ENCODE measurements around the gene RIPOR3.
"Not testable (repeated sequence)": the region's sequence is repeated elsewhere in the genome, so short reads cannot be mapped to it uniquely, and the experiment has no call there.

RIPOR3 gene

DNA sequence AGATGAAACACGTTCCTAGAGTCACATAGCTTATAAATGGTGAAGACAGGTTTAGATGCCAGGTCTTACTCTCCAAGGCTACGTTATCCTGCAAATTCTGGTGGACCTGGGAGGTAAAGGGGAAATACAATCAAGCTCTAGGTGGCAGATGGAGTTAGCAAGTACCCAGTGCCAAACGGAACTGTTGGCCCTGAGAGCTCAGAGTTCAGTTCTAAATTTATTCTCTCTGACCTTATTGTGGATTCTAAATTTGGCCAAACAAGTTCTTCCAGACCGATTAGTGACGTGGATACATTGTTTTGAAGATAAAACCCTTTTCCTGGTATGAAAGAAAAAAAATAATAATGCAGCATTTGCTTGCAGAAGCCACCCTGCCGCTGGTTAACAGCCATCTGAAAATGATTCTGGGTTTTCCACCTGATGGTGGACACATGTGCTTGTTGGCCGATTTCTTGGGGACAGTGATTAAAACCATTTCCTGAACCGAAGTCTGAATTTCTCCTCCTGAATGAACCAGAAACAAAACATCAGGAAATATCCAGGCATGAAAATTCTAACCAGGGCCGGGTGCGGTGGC is 32.5 kb downstream of the RIPOR3 start:
- no peak for DNase-seq

DNA sequence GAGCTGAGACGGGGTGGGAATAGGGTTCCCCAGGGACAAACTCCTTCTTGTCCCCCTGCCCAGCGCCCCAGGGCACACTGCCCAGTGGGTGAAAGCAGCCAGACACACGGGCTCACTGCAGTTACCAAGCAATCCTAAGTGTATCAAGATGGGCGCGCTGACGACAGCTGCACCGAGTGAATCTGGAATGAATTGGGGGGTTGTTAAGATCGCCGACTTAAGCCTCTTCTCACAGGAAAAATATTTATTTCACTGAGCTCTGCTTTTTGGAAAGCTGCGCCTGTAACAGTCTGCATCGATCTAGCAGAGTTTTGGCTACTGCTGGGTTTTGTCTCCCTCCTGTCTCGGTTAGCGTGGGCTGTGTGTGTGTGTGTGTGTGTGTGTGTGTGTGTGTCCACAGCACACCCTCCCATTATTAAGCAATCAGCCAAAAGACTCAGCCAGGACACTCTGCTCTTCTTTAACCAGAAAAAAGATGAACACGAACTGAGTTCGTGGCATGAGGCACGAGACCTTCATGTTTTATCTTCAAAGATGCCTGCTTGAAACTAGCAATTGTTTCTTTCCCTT is 35.9 kb downstream of the RIPOR3 start:
- DNase-seq, result peak; percentile 83

DNA sequence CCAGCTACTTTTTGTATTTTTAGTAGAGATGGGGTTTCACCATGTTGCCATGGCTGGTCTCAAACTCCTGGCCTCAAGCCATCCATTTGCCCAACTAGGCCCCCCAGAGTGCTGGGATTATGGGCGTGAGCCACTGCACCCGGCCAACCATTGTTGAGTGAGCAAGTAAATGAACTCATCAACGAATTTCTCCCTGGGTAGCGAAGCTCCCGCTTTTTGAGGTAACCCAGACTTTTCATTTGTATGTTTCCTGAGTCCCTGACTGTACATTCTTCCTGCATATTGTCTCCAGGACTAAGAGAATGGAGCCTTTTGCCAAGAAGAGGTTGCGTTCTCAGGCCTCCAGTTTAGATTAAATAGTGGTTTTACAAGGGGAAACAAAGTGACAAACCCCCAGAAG is 36.4 kb downstream of the RIPOR3 start:
- peak; percentile 43 for DNase-seq

DNA sequence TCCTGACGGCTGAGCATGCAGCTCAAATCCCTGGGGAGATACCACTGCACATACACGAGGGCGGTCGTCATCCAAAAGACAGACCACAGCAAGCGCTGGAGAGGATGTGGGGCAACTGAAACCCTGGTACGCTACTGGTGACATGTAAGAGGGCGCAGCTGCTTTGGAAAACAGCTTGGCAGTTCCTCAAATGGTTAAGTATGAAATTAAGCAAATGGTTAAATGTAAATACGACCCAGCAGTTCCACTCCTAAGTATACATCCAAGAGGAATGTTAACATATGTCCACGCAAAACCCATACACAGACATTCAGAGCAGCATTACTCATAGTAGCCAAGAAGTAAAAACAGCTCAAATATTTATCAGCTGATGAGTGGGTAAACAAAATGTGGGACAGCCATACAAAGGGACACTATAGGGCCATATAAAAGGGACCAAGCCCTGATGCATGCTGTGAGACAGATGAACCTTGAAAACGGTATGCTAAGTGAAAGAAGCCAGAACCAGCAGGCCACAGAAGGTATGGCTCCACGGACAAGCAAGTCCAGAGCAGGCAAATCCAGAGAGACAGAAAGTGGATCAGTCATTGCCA is 38.5 kb downstream of the RIPOR3 start:
- peak; percentile 51 for DNase-seq

DNA sequence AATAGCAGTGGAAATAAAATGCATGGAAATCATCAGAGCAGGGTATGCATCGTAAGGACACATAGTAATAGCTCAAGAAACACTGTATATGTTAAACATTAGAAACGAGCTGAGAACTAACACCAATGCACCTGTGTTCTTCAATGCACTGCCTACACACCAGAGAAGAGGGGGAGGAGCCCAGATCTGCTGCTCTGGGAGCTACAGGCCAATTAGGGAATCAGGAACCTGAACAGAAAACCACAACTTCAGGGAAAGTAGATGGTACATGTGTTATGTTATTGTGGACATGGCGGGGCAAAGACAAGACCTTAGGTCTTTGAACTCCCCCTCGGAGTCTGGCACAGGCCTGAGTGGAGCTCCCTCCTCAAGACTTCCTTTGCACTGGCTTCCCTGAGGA is 39.7 kb downstream of the RIPOR3 start:
- DNase-seq, result no peak

DNA sequence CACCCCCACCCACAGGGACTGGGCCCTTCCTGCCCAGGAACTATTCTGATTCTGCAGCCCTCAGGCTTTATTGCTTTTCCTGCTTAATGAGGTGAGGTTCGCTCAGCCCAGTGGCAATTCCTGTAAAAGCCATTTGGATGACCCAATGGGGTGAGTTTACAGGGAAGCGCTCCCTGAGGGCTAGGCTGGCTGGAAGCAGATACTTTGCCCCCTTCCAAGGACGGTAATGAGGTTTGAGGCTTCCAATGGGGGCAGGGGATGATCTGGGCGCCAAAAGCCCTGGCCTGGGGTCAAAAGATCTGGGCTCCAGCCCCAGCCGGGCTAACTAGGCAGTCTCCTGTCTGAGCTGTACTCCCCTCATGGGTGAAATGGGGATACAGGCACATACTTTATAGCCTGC is 41.8 kb downstream of the RIPOR3 start:
- DNase-seq, result no peak

DNA sequence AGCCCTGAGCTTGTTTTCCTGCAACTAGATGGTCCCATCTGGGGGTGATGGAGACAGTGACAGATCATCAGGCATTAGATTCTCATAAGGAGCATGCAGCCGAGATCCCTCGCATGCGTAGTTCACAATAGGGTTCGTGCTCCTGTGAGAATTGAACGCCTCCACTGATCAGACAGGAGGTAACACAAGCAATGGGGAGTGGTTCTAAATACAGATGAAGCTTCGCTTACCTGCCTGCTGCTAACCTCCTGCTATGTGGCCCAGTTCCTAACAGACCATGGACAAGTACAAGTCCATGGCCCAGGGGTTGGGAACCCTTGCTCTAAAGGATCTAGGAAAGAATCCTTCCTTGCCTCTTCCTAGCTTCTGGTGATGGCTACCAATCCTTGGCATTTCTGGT is 42.7 kb downstream of the RIPOR3 start:
- DNase-seq, result no peak

DNA sequence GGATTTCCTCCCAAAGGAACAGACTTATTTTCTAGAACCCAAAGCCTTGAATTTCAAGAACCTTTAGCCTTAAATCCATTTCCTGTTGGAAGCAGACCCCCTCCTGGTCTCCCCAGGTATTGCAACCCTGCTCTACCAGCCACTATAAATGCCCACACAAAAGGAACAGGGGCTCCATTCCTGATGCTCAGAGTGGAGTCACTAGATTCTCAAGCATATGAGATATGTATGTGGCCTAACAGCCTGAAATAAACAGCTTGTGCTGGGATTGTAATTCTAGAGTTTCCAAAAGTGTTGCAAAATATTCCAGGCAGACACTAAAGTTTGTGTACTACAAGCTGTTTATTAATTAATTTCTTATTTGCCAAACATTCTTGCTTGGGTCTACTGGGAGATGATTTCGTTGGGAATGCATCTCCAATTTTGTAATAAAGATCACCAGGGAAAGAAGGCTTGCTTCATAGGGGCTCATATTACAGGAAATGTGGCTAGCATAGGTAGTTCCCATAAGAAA is 44.8 kb downstream of the RIPOR3 start:
- DNase-seq, result peak; percentile 49

DNA sequence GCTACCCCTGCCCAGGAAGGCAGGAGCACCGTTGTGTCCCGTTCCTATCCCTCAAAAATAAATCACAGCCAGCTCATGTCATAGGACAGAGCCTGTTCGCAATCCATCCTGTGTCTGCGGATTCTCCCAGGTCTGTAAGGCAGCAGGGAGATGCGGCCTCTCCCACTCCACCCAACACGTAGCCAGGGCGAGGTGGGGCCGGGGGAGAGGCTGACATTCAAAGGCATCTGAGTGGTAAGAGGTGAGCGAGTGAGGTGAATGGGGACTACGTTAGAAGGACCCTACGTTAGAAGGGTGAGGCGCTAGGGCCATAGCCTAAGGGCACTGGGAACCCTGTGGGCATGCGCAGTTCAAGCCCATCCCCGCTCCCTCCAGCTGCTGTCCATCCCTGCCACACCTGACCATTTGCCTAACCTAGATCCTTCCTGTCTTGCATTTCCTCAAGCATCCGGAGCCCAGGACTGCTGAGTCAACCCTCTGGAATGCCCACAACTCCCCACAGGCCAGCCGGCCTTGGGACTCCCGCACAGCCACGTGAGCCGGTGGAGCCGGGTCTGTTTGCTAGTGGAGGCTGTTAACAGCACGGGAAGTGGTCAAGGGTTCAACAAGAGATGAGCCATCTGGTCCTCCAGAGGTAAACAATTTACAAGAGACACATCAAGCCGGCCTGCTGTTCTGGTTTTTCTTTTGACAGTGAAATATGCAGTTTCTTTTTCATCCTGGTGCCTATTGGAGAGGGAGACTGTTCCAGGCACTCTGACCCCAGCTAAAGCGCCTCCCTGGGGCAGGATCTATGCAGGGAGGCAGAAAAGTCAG is 45.9 kb downstream of the RIPOR3 start:
- DNase-seq, result peak; percentile 92

DNA sequence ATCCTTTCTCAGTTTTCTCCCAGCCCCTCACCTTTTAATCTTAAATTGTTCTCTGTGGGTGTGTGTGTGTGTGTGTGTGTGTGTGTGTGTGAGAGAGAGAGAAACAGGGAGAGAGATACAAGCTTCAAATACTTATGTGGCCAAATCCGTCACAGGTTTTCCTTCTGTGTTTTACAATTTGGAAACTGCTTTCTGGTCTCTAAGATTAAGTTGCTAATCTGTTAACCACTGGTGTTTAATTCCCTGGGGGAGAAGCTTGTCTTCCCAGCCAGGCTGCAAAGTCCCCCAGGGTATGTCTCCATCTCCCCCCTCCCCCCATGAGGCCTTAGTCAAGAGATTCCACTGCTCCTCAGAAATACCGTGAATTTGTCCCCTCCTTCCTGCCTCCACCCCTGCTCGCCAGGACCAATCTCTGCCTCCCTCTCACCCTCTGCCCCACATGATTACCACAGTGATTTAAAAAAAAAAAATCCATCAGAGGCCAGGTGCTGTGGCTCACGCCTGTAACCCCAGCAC is 49.0 kb downstream of the RIPOR3 start:
- peak; percentile 55 for DNase-seq

DNA sequence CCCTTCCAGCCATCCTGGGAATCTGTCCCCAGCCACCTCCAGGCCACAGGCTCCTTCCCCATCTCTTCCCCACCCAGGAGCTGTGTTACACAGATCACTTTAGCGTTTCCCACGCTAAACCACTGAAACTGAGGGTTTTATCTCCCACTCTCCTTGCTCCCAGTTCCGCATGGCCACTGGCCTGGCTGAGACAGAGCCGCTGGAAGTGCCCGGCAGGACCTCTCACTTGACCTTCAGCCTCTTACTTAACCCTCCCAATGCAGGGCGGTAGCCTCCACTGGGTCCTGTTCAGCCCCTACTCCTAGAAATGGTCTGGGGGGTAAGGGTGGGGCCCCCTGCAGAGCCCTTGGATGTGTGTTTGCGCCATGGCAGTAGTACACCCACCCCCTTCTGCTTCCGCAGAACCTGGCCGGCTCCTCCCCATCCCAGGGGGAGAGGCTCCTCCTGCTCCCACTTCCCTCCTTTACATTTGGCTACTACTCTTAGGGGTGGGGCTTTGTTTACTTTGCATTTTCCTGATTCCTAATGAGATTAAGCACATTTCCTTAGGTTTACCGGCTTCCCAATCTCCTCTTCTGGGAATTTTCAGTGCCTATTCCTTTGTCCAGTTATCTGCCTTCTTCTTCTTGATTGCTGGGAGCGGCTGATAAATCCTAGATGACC is 49.6 kb downstream of the RIPOR3 start:
- DNase-seq, result not testable (repeated sequence)

DNA sequence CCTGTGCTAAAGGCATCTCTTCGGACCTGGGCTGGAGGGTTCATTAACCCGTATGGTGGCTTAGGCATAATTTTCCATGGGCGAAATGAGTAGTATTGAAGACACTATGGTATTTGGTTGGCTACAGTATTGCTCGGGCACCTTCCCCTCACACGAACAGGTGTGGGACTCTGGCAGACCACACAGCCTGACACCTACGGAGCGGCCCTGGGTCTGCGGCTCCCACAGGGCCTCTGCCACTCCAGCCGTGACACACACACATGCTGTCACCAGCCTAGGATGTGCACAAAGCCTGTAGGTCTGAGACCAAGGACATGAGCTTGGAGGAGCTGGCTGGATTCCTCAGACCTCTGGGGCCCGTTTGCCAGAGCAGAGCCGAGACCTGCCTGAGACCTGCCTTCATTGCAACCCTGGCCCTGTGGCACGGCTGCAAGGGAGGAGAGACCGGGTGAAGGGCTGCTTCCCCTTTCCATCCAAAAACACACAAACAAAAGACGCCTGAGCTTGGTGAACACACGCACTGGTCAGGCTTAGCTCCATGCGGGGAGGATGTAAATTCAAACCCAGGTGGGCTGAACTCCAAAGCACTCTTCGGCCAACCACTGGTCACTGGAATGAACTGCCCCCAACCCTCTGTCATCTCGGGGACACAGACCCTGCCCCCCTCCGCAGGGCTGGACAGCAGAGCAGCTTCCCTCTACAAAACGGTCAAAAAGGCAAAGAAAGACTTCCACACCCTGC is 51.2 kb downstream of the RIPOR3 start:
- not testable (repeated sequence) for DNase-seq

DNA sequence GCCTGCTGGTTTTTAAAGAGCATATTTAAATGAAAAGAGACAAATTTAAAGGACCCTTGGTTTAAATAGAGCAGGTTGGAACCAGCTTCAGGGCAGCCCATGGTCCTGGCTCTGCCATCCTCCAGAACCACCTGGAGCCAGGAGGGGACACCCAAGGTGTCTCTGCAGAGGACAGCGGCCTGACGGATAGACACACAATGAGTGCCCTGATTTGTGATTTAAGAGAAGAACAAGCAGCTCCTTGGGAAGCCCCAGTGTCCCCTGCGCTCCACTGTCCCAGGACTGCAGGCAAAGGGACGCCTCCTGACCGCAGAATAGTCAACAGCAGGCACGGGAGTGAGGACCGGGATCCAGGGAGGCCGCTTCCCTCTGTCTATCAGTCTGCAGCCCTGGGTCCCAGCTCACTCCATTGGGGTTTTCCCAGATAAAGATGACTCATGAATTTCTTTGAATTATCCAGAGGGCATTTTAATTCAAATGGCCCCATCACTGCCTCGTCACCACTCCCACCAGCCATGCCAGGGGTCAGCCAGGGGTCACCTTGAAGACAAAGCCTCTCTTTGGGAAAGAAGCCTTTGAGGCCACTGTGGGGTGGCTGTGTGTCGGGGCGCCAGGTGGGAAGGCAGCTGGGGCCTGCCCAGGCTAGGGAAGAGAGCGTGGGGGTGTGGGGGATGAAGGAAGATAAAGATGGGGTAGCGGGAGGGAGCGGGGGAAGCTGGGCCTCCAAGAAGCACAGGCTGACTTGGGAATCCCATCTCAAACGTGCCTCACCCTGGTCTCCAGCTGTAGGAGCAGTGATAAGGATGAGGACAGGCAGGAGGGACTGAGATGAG is 53.1 kb downstream of the RIPOR3 start:
- DNase-seq, result peak; percentile 77

DNA sequence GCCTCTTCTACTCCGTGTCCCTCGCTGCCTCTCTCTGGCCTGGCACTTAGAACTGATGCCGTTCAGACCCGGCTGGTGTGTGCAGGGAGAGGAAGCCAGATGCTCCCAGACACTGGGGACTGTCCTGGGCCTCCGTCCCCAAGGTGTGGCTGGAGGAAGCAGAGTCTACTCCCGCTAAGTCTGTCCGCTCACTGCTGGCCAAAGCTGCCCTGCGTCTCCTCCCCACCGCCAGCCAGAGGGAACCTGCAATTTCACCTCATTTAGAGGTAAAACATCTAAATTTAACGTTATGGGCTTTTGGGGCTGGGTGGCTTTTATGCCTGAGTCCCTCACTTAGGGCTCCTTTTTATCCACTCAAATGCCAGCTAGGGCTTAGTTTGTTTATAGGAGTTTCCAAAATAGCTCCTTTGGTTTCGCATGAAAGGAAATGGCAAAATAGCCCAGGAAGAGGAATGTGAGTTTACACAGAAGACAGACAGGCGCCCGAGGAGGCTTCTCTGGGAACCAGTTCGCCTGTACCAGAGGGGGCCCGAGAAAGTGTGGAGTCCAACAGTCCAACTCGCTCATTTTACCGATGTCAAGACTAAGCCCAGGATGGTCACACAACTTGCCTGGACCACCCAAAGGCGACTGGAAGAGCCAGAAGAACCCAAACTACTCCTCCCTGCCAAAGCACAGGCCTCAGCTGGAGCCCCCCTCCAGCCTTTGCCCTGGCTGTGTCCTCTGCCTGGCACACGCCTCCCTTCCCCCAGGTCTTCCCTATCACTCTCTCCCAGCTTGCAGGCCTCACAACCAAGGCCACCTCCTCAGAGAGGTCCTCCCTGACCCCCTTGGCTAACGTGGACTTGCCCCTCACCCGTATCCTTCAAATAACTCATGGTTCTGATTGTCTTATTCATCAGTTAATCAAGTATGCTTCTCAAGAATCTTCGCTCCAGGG is 54.5 kb downstream of the RIPOR3 start:
- DNase-seq, result peak; percentile 11

DNA sequence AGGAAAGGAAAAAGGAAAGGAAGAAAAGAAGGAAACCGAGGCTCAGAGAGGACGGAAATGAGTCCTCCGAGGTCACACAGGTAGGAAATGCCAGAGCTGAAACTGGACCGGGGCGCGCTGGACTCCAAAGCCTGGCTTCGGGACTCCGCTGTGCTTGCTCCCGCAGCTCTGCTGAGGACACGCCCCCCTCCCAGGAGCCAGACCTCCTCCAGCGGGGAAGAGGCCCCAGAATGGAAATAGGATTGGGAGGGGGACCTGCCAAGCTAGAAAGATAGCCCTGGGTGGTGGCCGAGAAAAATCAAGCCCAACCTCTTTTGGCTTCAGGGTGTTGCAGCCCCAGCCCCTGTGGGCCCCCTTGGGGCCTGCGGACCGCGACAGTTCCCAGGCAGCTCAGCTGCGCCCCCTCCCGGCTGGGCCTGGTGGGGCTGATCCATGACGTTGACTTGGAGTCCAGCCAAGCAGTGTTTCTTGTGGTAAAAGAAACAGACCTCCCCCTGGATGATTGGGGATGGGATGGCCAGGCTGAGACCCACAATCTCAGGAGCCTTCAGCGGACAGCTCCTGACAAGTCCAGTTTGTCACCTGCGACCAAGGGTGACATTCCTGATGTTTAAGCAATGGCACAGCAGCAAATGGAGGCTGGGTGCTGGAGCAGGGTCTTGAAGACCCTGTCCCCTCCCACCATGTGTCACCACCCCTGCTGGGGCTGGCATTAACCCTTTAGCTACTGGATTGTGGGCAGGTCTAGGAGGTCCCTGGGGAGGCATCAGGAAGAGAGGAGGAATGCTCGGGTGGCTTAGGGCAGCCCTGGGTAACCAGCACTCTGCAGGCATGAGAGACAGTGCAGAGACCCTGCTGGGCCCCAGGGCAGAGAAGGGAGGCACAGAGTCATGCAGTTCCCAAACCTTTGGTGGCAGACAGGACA is 55.4 kb downstream of the RIPOR3 start:
- peak; percentile 59 for DNase-seq

DNA sequence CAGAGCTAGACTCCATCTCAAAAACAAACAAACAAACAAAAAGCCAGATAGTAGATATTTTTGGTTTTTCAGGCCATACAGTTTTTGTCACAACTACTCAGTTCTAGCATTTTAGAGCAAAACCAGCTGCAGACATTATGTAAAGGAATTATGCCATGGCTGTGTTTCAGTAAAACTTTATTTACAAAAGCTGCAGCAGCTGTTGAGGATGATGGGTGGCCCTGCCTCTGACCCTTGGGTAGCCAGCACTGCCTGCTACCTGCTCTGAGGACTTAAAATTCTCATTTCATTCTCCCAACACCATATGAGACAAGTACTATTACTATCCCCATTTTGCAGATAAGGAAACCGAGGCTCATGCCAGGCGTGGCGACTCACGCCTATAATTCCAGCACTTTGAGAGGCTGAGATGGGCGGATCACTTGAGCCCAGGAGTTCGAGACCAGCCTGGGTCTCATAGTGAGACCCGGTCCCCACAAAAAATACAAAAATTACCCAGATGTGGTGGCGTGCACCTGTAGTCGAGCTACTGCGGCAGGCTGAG is 56.3 kb downstream of the RIPOR3 start:
- no peak for DNase-seq

DNA sequence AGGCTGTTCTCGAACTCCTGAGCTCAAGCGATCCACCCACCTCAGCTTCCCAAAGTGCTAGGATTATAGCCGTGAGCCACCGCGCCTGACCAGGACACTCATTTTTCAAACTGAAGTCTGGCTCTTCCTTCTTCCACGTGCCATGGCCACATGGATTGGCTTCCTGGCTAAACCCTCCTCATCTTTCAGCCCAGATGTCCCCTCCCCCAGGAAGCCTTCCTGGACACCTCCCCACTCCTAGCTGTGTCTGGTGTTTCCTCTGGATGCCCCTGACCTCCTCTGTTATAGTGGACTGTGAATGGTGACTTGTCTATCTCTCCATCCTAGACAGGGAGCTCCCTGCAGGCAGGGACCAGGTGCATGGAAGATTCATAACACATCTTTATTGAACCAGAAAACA is 57.2 kb downstream of the RIPOR3 start:
- no peak for DNase-seq

DNA sequence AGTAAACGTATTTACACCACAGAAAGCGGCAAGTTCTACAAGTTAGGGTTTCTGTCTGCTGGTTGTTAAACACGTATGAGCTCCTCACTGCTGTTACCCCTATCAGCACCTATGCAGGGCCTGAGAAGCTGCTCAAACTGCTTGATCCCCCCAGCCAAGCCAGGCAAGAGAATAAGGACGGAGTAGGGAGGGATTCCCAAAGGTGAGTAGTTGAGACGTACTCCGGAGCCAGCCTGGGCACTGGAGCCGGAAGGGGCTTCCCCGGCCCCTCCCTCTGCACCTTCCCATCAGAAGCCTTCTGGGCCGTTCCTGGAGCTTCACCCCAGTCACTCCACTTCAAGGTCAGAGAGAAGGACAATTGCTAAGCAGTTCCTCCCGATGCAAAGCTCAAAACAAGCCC is 58.0 kb downstream of the RIPOR3 start:
- no peak for DNase-seq

DNA sequence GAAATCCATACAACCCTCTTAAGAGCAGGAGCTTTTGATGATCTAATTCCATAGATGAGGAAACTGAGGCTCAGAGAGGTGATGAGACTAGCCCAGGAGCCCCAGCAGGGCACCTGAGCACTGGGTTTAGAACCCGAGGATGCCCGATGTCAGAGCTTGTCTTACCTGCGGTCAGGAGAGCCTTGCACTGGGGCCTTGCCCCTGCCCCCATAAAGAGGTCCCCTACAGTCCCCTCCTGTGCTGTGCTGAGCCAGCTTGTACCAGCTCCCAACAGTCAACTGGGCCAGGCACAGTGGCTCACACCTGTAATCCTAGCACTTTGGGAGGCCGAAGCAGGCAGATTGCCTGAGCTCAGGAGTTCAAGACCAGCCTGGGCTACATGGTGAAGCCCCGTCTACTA is 58.6 kb downstream of the RIPOR3 start:
- DNase-seq, result no peak
